AG04449 (cell line): ENCODE measurements around the gene CD163L1.

ENCODE experiments used
- CTCF ChIA-PET: fragments of 350-600 bp; formaldehyde crosslinking; extraction: SDS; loops from one replicate; lab custom pipeline; 2021; ENCODE audit warnings: antibody characterized with exemption; lab: Yijun Ruan, JAX
- POLR2A ChIA-PET: fragments of 400-600, 350-600 bp; formaldehyde crosslinking; extraction: SDS; loops from one replicate; lab custom pipeline; 2020; ENCODE audit warnings: antibody characterized with exemption, inconsistent platforms; lab: Yijun Ruan, JAX
- DNase-seq: peaks from one replicate; pipeline ENCODE4 v3.0.0-alpha.2; 2010; ENCODE audit warnings: low read depth, low spot score
- H3K4me3 ChIP-seq: 2 replicates; pipeline ENCODE4 v1.5.1; 2011; ENCODE audit warnings: low read depth, mild to moderate bottlenecking, control low read depth, low read length
- TF ChIP-seq, protein P1 (sequence below): IDR thresholded peaks from one replicate; pipeline ENCODE4 v1.5.1; 2011; ENCODE audit warnings: mild to moderate bottlenecking, moderate library complexity, low read length, control low read depth, inconsistent platforms; ENCODE audit not compliant: insufficient read depth; ENCODE audit errors: missing control alignments

CD163L1 gene

DNA sequence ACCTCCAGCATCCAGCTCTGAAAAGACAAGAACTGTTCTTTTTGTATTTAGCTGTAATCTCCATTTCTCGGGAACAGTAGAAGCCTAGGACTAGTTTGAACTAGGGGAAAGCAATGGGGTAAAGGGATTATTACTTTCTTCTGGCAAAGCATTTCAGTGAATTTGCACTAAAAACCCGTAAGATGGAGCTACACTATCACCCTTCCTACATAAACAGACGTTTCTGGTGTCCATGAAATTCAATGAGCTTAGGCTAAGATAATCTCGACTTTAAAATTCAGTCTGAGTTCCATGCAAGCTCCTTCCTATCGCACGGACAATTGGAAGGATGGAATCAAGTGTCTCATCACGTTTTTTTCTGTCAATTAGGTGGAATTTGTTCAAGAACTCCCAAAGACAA, 116.0 kb downstream of the CD163L1 start:
- CTCF ChIA-PET = no interaction called here
- no peak for DNase-seq
- POLR2A ChIA-PET = no interaction called here
- no peak overlapping the region for H3K4me3 ChIP-seq
- TF ChIP-seq, protein P1, sequence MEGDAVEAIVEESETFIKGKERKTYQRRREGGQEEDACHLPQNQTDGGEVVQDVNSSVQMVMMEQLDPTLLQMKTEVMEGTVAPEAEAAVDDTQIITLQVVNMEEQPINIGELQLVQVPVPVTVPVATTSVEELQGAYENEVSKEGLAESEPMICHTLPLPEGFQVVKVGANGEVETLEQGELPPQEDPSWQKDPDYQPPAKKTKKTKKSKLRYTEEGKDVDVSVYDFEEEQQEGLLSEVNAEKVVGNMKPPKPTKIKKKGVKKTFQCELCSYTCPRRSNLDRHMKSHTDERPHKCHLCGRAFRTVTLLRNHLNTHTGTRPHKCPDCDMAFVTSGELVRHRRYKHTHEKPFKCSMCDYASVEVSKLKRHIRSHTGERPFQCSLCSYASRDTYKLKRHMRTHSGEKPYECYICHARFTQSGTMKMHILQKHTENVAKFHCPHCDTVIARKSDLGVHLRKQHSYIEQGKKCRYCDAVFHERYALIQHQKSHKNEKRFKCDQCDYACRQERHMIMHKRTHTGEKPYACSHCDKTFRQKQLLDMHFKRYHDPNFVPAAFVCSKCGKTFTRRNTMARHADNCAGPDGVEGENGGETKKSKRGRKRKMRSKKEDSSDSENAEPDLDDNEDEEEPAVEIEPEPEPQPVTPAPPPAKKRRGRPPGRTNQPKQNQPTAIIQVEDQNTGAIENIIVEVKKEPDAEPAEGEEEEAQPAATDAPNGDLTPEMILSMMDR = no peak

DNA sequence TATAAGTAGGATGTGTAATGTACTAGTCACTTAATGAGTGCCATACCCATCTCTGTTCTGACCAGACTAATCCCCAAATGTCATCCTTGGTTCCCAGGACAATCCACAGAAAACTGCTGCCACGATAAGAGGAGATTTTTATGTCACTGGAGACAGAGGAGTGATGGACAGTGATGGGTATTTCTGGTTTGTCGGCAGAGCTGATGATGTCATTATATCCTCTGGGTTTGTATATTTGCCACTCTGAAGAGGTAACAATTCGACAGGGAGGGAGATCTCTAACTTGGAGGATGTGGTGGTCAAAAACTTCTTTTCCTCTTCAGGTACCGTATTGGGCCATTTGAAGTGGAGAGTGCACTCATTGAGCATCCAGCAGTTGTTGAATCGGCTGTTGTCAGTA, 119.8 kb downstream of the CD163L1 start:
- ChIA-PET CTCF (no interaction called here), POLR2A (no interaction called here)
- DNase-seq = no peak
- TF ChIP-seq, protein P1 = no peak
- H3K4me3 ChIP-seq = no peak overlapping the region

- no peak overlapping the region for H3K4me3 ChIP-seq
- ChIA-PET CTCF (no interaction called here), POLR2A (no interaction called here)
- DNase-seq = no peak
- TF ChIP-seq, protein P1 = no peak
These were observed 121.4 kb downstream of the CD163L1 start for GRCh38 chr12:7322599-7322998.

DNA sequence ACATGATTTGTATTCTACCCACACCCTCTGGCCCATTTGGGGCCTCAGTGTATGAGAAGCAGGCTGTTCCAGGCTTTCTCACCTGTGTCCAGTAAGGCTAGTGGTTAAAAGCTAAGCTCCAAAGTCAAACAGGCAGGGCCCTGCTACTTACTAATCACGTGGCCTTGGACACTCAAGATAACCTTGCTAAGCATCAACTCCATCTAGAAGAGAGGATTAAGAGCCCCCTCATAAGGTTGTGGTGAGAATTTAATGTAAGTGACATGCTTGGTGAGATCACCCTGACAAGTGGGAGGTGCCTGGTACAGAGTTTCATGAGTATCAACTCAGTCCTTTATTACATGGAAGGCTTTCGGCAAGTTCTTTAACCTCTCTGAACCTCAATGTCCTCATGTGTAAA, 122.3 kb downstream of the CD163L1 start:
- ChIA-PET CTCF (no interaction called here), POLR2A (no interaction called here)
- no peak overlapping the region for H3K4me3 ChIP-seq
- TF ChIP-seq, protein P1 = no peak
- no peak for DNase-seq

GRCh38 chr12:7319930-7320329, 124.0 kb downstream of the CD163L1 start:
- TF ChIP-seq, protein P1 = no peak
- DNase-seq = no peak
- CTCF ChIA-PET = interaction anchor here (0.9 to 2.3 kb wide), 3 partner anchors 42 to 320 kb away, joined by 3 to 10 read pairs (median 4); no protein-coding TSS in a partner anchor
- H3K4me3 ChIP-seq = no peak overlapping the region
- POLR2A ChIA-PET = no interaction called here

DNA sequence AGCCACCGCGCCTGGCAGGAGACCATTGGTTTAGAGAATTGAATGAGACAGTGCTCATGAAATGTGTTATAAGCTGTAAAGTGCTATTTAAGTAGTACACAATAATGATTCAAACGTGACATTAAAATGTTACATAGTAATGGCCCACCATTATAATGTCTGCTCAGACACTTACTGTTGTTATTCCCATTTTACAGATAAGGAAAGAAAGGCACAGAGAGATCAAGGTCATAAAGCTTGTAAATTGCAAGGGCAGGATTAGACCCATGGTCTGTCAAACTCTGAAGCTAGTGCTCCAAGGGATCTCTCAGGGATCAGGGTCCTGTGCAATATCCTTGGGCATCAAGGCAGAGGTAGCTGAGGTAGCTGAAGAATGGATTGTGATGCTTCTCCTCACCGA, 133.9 kb downstream of the CD163L1 start:
- H3K4me3 ChIP-seq = no peak overlapping the region
- no peak for DNase-seq
- POLR2A ChIA-PET = no interaction called here
- CTCF ChIA-PET = no interaction called here
- TF ChIP-seq, protein P1 = no peak
